Activated naive CD4-positive, alpha-beta T cell treated with anti-CD3 and anti-CD28 coated beads, Interleukin-2, amount 50 U/mL, for 16 hours (primary cell): ENCODE data around the gene ASIC3.

Source experiments
- DNase-seq: peaks from one replicate; pipeline ENCODE4 v3.0.0-alpha.2; 2020

ASIC3 gene

GRCh38 chr7:151058781-151059366 lies 10.5 kb downstream of the ASIC3 start:
- no peak for DNase-seq

GRCh38 chr7:151059367-151060112 lies 11.2 kb downstream of the ASIC3 start, which contains the start of gene SLC4A2:
SLC4A2 (plus strand) TSS chr7:151059589; CDS start chr7:151061988, 2,399 bp downstream.
- DNase-seq: peak; percentile 76

DNA sequence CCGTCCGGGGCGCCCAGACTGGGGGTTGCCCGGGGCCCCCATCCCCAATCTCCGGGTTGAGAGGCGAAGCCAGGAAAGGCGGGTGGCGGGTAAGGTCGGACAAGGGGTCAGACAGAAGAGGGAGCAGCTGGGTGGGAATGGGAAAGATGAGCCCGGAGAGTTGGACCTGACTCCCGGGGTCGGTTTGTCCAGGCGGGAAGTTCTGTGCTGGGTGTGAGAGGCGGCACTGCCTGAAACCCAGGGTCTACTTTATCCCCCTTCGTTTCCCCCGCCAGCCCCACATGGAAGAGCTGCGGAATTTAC lies 11.7 kb downstream of the ASIC3 start:
- no peak for DNase-seq

GRCh38 chr7:151060416-151061212 lies 12.3 kb downstream of the ASIC3 start:
- DNase-seq: peak; percentile 21

DNA sequence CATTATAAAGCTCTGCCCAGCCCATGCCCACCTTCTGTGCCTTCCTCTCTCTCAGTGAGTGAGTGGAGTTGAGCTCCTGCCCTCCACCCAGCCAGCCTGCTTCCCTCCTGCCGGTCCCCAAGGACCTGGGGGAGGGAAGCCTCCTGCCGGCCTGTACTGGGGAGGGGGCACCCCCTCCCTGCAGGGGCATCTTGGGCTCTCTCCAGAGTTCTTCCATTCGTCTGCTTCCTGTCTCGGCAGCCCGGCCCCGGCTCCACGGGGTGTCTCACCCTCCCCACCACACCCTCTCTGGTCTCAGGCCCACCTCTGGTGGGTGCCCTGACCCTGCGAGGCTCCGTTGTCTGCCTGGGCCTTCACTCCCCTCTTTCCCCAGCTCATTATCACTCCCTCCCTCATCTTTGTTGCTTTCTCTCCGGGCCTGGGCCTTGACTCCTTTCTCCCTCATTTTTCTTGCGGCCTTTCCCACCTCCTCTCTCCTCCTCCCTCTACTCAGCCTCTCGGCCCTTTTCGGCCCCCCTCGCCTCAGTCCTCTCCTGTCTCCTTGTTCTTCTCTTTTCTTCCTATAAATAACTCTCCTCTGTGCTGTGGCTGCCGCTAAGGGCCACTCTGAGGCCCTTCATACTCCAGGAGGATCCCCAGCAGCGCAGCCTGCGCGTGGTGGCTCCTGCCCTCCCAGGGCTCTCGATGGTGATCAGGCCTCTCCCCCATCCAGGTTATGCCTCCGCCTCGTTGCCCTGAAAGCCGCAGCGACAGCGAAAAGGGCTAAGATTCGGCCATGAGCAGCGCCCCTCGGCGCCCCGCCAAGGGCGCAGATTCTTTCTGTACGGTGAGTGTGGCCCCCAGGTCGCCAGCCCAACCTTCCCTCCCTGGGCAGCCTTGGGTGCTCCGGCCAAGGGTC lies 13.1 kb downstream of the ASIC3 start:
- DNase-seq: no peak

GRCh38 chr7:151062111-151062398 lies 13.7 kb downstream of the ASIC3 start:
- DNase-seq: no peak

GRCh38 chr7:151062399-151063211 lies 14.3 kb downstream of the ASIC3 start:
- no peak for DNase-seq

DNA sequence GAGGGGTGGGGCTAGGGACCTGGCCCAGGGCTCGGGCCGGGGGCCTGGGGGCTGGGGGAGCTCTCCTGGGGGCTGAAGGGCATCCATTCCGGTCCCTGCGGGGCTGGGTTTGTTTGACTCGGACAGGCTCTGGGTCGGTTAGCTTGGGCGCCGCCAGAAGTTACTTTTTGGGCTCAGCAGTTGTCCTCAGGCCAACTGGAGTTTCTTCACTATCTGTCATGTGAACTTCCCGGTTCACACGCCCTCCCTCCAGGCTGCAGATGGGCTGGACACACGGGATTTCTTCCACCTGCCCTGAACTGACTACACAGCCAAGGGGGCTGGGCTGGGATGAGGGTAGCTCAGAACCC lies 14.9 kb downstream of the ASIC3 start:
- DNase-seq: no peak

DNA sequence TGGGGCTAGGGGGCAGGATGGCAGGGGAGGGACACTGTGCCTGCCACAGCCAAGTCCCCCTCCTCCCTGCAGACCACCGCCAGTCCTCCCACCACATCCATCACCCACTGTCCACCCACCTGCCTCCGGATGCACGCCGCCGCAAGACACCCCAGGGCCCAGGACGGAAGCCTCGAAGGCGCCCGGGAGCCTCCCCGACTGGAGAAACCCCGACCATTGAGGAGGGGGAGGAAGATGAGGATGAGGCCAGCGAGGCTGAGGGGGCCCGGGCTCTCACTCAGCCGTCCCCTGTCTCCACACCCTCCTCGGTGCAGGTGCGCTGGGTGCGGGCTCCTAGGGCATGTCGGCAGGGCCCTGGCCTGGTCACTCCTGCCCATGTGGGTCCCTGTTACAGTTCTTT lies 16.1 kb downstream of the ASIC3 start:
- no peak for DNase-seq

DNA sequence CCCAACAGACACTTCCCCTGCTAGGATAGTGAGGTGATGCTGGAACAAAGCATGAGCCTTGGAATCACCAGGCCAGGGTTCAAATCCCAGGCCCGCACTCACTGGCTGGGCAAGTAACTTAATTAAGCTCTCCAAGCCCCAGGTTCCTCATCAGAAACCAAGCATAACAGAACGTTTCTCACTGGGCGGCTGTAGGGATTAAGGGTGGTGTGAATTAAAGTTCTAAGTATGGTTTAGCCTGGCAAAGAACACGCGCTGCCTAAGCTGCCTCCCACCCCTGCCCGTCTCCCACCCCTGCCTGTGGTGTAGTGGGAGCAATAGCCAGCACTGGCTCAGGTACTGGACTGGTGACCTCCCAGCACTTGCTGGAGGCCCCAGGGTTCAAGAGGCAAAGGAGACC lies 16.7 kb downstream of the ASIC3 start:
- DNase-seq: no peak

- DNase-seq: no peak
Observed at GRCh38 chr7:151065516-151065915, 17.2 kb downstream of the ASIC3 start.

GRCh38 chr7:151066273-151066974 lies 18.1 kb downstream of the ASIC3 start:
- no peak for DNase-seq

DNA sequence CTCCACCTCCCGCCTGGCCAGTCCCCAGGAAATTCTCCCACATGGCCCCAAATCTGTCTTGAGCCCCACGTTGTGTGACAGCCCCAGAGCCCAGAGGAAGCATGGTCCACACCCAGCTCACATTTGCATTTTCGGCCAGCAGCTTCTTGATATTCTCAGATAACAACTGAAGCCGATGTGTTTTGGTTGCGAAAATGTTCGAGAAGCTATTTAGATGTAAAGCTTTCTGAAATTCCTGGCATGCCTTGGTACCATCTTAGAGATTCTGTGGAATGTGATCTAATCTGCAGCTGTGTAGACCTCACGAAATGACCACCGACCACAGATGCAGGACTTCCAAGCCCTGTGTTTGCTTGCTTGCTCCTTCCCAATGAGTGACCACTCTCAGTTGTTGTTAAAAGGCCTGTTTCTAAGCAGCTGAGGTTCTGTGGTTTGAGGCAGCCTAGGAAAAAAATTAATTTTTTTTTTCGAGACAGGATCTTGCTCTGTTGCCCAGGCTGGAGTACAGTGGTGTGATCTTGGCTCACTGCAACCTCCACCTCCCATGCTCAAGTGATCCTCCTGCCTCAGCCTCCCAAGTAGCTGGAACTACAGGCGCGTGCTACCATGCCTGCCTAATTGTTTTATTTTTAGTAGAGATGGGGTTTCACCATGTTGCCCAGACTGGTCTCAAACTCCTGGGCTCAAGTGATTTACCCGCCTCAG lies 19.9 kb downstream of the ASIC3 start:
- DNase-seq: no peak

DNA sequence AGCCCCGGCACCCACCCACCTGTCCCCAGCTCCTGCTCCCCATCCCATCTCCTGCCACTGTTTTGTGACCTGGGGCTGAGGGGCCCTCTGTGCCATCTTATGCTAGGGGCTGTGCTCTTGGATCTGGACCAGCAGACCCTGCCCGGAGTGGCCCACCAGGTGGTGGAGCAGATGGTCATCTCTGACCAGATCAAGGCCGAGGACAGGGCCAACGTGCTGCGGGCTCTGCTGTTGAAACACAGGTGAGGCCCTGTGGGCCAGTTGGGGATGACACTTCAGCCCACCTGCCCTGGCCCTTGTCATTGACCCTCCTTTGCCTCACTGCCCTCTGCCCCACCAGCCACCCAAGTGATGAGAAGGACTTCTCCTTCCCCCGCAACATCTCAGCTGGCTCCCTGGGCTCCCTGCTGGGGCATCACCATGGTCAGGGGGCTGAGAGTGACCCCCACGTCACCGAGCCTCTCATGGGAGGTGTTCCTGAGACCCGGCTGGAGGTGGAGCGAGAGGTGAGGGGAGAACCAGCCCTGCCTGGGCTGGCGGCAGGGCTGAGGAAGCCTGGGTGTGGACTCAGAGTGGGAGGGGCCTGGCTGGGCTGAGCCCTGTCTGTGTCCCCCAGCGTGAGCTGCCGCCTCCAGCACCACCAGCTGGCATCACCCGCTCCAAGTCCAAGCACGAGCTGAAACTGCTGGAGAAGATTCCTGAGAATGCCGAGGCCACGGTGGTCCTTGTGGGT lies 21.7 kb downstream of the ASIC3 start:
- DNase-seq: no peak

GRCh38 chr7:151070574-151070960 lies 22.2 kb downstream of the ASIC3 start:
- no peak for DNase-seq

DNA sequence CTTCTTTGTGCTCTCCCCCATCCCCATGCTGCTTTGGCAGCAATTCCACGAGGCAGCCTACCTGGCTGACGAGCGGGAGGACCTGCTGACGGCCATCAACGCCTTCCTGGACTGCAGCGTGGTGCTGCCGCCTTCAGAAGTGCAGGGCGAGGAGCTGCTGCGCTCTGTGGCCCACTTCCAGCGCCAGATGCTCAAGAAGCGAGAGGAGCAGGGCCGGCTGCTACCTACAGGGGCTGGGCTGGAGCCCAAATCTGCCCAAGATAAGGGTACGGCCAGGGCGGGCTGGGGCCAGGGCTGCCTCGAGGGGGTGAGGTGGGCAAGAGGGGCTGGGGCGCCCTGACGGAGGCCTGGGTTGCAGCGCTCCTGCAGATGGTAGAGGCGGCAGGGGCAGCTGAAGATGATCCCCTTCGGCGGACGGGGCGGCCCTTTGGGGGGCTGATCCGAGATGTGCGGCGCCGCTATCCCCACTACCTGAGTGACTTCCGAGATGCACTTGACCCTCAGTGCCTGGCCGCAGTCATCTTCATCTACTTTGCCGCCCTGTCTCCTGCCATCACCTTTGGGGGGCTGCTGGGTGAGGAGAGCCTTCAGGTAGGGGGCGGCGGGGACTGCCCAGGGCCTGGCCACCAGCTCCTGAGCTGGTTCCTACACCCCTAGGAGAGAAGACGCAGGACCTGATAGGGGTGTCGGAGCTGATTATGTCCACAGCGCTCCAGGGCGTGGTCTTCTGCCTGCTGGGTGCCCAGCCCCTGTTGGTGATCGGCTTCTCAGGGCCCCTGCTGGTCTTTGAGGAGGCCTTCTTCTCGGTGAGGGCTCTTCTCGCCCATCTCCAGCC lies 22.9 kb downstream of the ASIC3 start:
- no peak for DNase-seq

DNA sequence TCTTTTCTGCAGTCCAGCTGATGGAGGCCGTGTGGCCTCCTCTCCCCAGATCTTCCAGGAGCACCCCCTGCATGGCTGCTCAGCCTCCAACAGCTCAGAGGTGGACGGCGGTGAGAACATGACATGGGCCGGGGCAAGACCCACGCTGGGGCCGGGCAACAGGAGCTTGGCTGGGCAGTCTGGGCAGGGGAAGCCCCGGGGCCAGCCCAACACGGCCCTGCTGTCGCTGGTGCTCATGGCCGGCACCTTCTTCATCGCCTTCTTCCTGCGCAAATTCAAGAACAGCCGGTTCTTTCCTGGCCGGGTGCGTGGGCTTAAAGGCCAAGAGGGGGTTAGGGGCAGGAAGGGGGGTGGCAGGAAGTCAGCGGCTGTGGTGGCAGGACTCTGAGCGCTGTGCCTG lies 25.7 kb downstream of the ASIC3 start:
- DNase-seq: no peak

- no peak for DNase-seq
Observed at GRCh38 chr7:151074817-151075661, 26.7 kb downstream of the ASIC3 start.

- DNase-seq: no peak
Observed at GRCh38 chr7:151075662-151075971, 27.3 kb downstream of the ASIC3 start.
